GM10266 (cell line): ENCODE measurements around the gene BRCC3.
"Not testable (repeated sequence)": the region's sequence is repeated elsewhere in the genome, so short reads cannot be mapped to it uniquely, and the experiment has no call there.

Experiments used
- DNase-seq: peaks from one replicate; pipeline ENCODE4 v3.0.0; 2012; ENCODE audit errors: extremely low spot score
- TF ChIP-seq, protein P1 (sequence below): IDR thresholded peaks from 2 replicates; pipeline ENCODE4 v1.5.1; 2012; ENCODE audit warnings: mild to moderate bottlenecking, low read depth; ENCODE audit not compliant: control insufficient read depth, insufficient read depth; ENCODE audit errors: missing control alignments

BRCC3 gene

DNA sequence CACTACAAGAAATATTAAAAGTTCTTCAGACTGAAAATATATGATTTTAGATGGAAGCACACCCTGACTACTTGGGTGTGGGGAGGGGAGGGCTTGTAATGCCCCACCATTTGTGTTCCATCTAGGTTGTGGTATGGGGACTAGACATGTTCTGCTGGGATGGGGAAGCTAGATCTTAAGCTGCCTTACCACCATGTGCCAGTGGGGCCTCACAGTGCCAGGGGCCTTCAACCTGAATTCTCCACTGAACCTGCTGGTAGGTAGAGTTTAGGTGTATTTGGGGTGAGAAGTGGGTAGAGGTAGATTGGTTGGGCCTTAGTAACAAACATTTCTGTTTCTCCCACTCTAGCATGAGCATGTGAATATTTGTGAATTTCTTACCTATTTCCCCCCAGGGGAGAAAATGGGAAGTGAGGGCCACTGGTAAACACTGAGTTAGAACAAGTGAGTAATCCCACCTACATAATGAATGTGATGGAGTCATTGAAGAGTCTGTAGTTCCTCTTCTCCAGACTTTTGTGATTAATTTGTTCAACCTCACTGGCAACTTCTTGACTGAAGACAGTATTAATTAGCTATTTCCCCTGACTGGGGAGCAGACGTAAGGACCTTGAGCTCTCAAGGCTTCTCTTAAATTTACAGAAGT is 44.0 kb downstream of the BRCC3 start:
- TF ChIP-seq, protein P1, sequence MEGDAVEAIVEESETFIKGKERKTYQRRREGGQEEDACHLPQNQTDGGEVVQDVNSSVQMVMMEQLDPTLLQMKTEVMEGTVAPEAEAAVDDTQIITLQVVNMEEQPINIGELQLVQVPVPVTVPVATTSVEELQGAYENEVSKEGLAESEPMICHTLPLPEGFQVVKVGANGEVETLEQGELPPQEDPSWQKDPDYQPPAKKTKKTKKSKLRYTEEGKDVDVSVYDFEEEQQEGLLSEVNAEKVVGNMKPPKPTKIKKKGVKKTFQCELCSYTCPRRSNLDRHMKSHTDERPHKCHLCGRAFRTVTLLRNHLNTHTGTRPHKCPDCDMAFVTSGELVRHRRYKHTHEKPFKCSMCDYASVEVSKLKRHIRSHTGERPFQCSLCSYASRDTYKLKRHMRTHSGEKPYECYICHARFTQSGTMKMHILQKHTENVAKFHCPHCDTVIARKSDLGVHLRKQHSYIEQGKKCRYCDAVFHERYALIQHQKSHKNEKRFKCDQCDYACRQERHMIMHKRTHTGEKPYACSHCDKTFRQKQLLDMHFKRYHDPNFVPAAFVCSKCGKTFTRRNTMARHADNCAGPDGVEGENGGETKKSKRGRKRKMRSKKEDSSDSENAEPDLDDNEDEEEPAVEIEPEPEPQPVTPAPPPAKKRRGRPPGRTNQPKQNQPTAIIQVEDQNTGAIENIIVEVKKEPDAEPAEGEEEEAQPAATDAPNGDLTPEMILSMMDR, result no peak
- no peak for DNase-seq

DNA sequence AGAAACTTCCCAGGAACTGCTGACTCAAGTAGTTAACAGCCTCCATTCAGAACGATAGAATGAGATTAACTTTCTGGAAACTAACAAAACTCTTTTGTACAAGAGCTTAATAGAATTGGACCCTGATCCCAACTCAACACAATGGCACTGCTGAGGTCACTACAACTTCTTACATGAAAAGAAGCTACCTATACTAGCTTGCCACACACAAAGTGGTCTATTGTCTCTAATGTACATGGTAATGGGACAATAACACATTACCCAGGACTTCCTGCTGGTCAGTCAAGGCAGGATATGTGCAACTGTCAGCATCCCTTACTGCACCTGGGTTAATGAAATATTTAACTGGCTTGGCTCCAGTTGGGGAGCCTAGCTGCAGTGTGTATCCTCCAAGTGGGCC is 56.2 kb downstream of the BRCC3 start:
- TF ChIP-seq, protein P1, result no peak
- DNase-seq, result no peak

DNA sequence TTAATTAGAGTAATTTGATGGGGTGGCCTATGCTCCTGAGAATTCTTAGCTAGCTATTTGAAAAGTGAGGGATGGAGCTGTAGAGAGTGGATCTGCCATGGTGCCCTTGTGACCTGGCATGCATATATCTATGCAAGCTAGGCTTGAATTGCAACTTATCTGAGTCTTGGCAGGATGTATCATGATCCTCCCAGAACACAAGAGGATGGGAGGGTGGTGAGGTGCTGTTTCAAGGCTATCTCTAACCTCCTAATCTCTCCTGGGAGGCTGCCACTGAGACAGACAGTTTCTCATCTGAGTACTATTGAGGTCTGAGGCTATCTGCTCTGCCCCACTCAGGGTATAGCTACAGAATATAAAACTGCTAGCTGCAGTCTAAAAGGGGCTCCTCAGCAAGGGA is 56.6 kb downstream of the BRCC3 start:
- DNase-seq, result no peak
- TF ChIP-seq, protein P1, result no peak

DNA sequence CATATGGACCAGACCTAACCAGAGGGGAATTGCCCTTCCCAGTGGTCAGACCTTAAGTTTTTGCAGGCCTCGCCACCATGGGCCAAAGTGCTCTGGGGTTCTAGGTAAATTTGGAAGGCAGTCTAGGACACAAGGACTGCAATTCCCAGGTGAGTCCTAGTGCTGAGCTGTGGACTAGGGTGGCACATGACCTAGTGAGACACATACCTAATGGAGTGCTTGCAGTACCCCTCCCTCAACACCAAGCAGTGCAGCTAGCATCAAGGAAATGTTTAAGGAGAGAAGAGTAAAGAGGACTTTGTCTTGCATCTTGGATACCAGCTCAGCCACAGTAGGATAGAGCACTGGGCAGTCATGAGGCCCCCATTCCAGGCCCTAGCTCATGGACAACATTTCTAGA is 60.8 kb downstream of the BRCC3 start:
- TF ChIP-seq, protein P1, result no peak
- DNase-seq, result no peak

DNA sequence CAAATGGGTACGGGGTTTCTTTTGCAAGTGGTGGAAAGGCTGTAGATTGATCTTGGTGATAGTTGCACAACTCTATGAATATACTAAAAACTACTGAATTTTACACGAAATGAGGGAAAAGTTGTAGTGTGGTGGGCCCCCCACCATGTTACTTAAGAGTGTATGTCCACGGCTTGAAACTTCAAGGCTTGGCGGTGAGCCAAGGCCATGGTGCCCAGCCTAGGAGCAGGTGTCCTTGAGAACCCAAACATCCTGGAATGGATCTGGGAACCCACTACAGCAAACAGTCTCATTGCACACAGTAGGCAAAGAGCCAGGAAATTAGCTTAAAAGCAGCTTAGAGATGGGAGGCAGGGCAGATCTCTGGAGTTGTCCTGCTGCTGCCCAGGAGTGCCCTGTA is 62.9 kb downstream of the BRCC3 start:
- TF ChIP-seq, protein P1, result no peak
- no peak for DNase-seq

DNA sequence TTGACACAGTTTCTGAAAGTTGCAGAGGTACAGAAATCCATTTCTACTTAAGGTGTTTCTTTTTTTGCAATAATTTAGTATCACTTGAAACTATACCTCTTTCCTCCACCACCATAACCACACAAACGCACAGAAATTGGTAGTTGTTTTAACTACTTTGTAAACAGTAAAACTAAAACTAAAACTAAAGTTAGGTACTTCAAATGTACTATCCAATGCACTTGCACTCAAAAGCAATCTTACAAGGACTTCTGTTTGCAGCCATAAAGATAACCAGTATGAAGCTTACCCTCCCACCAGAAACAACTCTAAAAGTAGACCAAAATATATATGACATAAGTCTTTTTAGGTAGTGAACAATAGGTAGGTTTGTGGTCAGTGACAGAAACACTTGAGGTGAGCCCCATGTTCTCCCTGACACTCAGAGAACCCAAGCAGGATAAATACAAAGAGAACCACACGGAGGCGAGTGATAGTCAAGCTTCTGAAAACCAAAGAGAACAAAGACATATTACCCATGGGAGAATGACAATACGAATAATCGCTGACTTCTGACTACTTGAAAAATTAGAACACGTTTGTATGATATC is 72.7 kb downstream of the BRCC3 start:
- DNase-seq, result no peak
- TF ChIP-seq, protein P1, result no peak

DNA sequence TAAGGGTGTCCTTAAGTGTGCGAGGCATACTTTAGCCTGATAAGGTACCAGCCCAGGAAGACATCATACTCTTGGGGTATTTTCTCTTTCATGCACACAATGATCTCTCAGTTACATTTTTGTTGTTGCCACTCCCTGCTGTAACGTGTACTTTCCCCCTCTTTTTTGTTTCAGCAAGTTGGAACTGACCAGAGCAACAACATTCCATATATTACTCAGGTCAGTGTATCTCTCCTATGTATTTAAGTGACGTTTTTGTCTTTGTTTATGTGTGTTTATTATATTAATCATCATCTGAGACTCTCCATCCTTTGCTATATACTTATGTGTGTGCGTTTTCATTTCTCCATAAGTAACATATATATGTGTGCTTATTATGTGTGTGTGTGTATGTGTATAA is 73.6 kb downstream of the BRCC3 start:
- TF ChIP-seq, protein P1, result no peak

DNA sequence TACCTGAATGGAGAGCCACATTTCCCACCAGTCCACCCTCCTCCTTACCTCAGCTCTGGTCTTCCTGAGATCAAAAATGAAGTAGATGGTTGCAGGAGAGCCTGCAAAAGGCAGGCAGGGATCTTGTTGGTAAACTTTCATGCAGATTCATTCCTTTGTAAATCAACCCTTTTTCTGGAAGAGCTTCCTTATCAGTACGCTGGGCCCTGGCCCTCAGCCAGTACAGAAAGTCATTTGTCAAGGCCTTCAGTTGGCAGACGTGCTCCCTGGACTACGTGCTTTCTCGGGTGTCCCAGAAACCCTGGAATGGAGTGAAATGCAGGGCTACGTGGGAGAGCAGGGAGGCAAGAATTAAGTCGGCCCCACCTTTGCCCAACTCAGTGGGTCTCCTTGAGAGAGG is 76.3 kb downstream of the BRCC3 start:
- DNase-seq, result not testable (repeated sequence)

More for the DNA sequence above, 73.6 kb downstream of the BRCC3 start:
- DNase-seq, result no peak

DNA sequence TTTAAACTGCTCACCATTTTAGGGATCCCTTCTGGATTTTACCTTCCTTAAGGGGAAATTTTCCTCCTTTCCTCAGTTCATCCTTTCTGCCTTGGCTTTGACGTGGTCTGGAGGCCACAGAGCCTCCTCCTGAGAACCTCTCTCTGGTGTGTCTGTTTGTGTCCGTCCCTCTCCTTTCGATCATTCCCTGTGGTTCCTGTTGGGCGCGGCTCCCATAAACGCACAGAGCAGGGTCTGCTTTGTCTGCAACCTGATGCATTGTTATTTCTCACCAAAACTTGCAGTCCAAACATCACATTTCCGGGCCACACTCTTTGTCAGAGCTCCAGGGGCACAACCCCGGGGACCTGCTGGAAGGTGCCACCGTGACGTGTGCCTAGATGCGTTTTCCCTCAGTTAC is 76.9 kb downstream of the BRCC3 start:
- DNase-seq, result not testable (repeated sequence)
